Colon (tissue), 2 donors: ENCODE data around the gene C4A.
"Not testable (repeated sequence)": the region's sequence is repeated elsewhere in the genome, so short reads cannot be mapped to it uniquely, and the experiment has no call there.

Experiments used
- FAIRE-seq: peaks from 2 replicates; lab custom pipeline; 2012; peaks lifted over from hg19 to GRCh38; lab: Jason Lieb, UNC
- donor health status: control.
- donor health status: control.

Gene C4A

GRCh38 chr6:31980998-31981397, 859 bp upstream of the C4A start:
- FAIRE-seq, result not testable (repeated sequence)

- not testable (repeated sequence) for FAIRE-seq
Measured at GRCh38 chr6:31989363-31989762, 7.5 kb downstream of the C4A start.

- FAIRE-seq, result not testable (repeated sequence)
Measured at GRCh38 chr6:31994421-31994820, 12.6 kb downstream of the C4A start.

- FAIRE-seq, result not testable (repeated sequence)
Measured at GRCh38 chr6:31996385-31996784, 14.5 kb downstream of the C4A start.

- FAIRE-seq, result not testable (repeated sequence)
Measured at GRCh38 chr6:32002546-32003268, 20.9 kb downstream of the C4A start.

GRCh38 chr6:32003301-32003700, 21.4 kb downstream of the C4A start:
- FAIRE-seq, result not testable (repeated sequence)

- not testable (repeated sequence) for FAIRE-seq
Measured at GRCh38 chr6:32004393-32004792, 22.5 kb downstream of the C4A start.

- FAIRE-seq, result not testable (repeated sequence)
Measured at GRCh38 chr6:32004864-32005537, 23.1 kb downstream of the C4A start.

GRCh38 chr6:32005538-32005880, 23.7 kb downstream of the C4A start:
- FAIRE-seq, result not testable (repeated sequence)

- FAIRE-seq, result not testable (repeated sequence)
Measured at GRCh38 chr6:32005991-32006529, 24.2 kb downstream of the C4A start.

- FAIRE-seq, result not testable (repeated sequence)
Measured at GRCh38 chr6:32007086-32007485, 25.2 kb downstream of the C4A start.

GRCh38 chr6:32008037-32008436, 26.2 kb downstream of the C4A start:
- not testable (repeated sequence) for FAIRE-seq

GRCh38 chr6:32008616-32009015, 26.8 kb downstream of the C4A start:
- FAIRE-seq, result not testable (repeated sequence)

- FAIRE-seq, result not testable (repeated sequence)
Measured at GRCh38 chr6:32009537-32009936, 27.7 kb downstream of the C4A start.

- FAIRE-seq, result not testable (repeated sequence)
Measured at GRCh38 chr6:32010856-32011530, 29.1 kb downstream of the C4A start.

- not testable (repeated sequence) for FAIRE-seq
Measured at GRCh38 chr6:32012941-32013617, 31.2 kb downstream of the C4A start.

GRCh38 chr6:32013738-32014137, 31.9 kb downstream of the C4A start:
- FAIRE-seq, result not testable (repeated sequence)

GRCh38 chr6:32014547-32014946, 32.7 kb downstream of the C4A start, which contains the start of gene C4B:
Gene C4B (plus strand): TSS chr6:32014795. CDS start chr6:32014846, 51 bp downstream.
- not testable (repeated sequence) for FAIRE-seq

- not testable (repeated sequence) for FAIRE-seq
Measured at GRCh38 chr6:32022100-32022499, 40.2 kb downstream of the C4A start.

- FAIRE-seq, result not testable (repeated sequence)
Measured at GRCh38 chr6:32028631-32029030, 46.8 kb downstream of the C4A start.

GRCh38 chr6:32029553-32029952, 47.7 kb downstream of the C4A start:
- FAIRE-seq, result not testable (repeated sequence)
